GM18499 (cell line): Measurements from ENCODE around the gene COA1.
"Not testable (repeated sequence)": the region's sequence is repeated elsewhere in the genome, so short reads cannot be mapped to it uniquely, and the experiment has no call there.

ENCODE experiments used
- ATAC-seq: cut with Tn5 transposase; IDR thresholded peaks from one replicate; pipeline ENCODE4 v1.9.1; 2021; ENCODE audit warnings: moderate number of reproducible peaks; ENCODE audit not compliant: insufficient read depth, unreplicated experiment

Gene COA1, protein sequence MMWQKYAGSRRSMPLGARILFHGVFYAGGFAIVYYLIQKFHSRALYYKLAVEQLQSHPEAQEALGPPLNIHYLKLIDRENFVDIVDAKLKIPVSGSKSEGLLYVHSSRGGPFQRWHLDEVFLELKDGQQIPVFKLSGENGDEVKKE

DNA sequence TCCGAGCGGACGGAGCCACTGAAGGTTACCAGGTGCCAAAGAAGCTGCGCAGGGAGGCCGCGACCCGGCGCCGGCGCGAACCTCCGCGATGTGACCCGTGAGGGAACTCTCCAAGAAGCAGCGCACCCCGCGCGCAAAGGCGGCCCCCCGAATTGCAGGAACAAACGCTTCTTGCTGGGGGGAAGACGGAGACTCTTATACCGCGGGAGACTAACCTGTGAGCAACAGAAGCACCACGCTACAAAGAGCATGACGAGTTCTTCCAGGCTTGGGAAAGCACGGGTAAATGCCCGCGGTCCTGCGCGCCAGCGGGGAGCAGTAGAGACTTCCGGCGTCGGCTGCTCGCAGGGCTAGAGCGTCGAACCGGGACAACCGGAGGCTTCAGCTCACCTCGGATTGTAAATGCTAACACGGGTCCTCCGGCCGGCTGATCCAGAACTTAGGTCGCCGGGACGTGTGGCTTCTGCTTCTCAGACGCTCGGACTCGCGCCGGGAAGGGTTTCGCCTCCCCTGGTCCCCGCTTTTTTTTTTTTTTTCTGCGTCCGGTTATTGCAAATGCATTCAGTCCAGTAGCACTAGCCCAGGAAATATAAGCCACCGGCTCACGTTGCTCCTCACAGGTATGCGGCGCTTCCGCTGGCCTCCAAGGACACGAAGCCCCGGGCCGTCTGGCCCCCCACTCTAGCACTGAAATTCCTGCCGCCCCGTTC lies at the start of gene COA1:
Gene COA1, minus strand, starts transcription at position 310 of the 710 bp plus-strand sequence. CDS start 80,909 bp downstream, outside the sequence.
- ATAC-seq, result peak; percentile 68

GRCh38 chr7:43778293-43779044 lies 49.1 kb upstream of the COA1 start:
- not testable (repeated sequence) for ATAC-seq

DNA sequence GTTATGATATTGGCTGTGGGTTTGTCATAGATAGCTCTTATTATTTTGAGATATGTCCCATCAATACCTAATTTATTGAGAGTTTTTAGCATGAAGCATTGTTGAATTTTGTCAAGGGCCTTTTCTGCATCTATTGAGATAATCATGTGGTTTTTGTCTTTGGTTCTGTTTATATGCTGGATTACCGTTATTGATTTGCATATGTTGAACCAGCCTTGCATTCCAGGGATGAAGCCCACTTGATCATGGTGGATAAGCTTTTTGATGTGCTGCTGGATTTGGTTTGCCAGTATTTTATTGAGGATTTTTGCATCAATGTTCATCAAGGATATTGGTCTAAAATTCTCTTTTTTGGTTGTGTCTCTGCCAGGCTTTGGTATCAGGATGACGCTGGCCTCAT lies 45.9 kb upstream of the COA1 start:
- ATAC-seq, result not testable (repeated sequence)

DNA sequence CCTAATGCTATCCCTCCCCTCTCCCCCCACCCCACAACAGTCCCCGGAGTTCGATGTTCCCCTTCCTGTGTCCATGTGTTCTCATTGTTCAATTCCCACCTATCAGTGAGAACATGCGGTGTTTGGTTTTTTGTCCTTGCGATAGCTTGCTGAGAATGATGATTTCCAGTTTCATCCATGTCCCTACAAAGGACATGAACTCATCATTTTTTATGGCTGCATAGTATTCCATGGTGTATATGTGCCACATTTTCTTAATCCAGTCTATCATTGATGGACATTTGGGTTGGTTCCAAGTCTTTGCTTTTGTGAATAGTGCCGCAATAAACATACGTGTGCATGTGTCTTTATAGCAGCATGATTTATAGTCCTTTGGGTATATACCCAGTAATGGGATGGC lies 43.9 kb upstream of the COA1 start:
- not testable (repeated sequence) for ATAC-seq

GRCh38 chr7:43771573-43771972 lies 42.2 kb upstream of the COA1 start:
- ATAC-seq, result no peak

DNA sequence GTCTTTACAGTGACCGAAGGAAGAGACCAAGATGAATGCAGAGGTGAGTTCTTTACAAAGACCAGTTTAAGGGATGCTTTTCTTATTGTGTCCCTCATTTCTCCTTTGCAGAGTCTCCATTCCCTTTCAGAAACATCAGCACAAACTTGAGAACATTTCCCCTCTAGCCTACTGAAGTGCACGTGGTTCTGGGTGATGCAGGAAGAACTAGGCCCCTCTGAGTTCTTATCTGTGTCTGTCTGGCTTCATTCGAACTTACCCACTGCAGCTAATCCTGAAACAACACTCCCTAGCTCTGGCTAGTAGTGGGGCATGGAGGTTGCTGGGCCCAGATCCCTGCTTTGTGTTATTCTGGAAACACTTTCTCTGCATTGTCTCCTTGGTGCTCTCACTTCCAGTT lies 41.8 kb upstream of the COA1 start:
- no peak for ATAC-seq

DNA sequence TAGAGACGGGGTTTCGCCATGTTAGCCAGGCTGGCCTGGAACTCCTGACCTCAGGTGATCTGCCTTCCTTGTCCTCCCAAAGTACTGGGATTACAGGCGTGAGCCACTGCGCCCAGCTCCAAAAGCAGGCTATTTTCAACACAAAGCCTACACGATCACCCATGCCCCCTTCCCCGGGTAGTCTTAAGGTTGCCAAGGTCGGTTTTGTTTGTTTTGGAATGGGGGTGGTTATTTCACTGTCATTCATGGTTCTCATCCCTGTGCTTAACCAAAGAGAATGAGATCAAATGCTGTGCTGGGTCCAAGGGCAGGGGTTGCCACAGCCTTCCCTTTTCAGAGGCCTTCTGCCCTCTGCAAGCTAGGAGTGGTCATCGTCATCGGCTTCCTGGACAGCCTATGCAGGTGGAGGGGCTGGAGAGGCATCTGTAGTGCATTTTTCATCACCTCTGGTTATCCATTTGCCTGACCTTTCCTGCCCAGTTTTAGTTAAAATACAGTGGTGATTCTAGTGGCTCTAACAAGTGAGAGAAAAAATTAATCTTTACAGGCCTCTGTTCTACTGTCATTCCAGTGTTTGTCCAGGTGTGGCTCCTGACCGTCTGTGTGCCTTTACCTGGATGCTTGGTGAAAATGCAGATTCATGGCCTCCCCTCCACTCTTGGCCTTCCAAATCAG lies 40.6 kb upstream of the COA1 start:
- ATAC-seq, result no peak

DNA sequence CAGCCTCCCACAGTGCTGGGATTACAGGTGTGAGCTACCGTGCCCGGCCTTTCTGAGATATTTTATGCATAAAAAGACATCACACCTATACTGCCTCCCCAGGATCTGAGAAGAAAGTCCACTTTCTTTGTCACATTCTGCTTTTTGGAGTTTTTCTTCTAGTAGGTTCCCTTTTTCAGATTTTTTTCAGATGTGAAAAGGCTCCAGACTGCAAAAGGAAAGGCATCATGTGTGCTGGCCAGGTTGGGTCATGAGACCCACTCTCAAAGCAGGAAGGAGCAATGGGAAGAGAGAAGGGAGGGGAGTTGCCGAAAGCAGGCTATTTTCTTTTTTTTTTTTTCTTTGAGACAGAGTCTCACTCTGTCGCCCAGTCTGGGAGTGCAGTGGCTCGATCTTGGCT lies 40.0 kb upstream of the COA1 start:
- no peak for ATAC-seq

GRCh38 chr7:43768887-43769272 lies 39.6 kb upstream of the COA1 start:
- ATAC-seq, result no peak

- no peak for ATAC-seq
Measured at GRCh38 chr7:43768201-43768886, 39.0 kb upstream of the COA1 start.

GRCh38 chr7:43767311-43767710 lies 38.0 kb upstream of the COA1 start:
- no peak for ATAC-seq

DNA sequence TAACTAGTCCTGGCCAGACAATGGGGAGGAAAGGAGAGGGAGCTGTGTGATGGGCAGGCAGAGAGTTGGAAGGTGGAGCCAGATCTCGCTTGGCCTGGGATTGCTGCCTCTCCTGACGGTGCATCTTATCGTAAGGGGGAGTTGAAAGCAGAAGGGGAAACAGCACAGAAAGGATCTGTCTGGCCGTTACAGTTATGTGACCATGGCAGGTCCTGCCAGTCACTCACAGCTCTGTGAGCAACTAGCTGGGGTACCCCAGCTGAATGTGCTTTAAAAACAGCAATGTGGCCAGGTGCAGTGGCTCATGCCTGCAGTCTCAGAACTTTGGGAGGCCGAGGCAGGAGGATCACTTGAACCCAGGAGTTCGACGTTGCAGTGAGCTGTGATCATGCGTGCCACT lies 37.2 kb upstream of the COA1 start:
- ATAC-seq, result no peak

DNA sequence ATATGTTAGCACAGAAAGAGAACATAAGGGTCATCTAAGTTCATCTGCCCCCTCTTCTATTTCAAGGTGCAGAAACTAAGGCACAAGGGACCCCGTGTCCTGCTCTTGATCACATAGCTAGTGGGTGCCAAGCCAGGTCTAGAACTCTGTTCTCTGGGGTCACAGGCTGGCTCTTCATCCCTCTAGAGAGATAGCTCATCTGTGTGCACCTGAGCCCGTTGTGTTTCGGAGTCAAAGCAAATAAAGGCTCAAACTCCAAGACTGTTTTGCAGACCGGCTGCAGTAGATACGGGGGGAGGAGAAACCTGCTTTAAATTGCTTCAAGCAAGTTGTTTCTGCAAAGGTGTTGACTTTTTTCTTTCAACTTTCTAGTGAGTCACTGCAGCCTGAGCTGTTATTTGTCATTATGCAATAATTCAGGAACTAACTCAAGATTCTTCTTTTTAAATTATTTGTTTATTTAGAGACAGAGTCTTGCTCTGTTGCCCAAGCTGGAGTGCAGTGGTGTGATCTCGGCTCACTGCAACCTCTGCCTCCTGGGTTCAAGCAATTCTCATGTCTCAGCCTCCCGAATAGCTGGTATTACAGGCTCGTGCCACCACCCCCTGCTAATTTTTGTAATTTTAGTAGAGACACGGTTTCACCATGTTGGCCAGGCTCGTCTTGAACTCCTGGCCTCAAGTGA lies 35.6 kb upstream of the COA1 start:
- no peak for ATAC-seq

GRCh38 chr7:43764039-43764761 lies 34.9 kb upstream of the COA1 start:
- no peak for ATAC-seq

- ATAC-seq, result no peak
Measured at GRCh38 chr7:43763183-43763582, 33.9 kb upstream of the COA1 start.

DNA sequence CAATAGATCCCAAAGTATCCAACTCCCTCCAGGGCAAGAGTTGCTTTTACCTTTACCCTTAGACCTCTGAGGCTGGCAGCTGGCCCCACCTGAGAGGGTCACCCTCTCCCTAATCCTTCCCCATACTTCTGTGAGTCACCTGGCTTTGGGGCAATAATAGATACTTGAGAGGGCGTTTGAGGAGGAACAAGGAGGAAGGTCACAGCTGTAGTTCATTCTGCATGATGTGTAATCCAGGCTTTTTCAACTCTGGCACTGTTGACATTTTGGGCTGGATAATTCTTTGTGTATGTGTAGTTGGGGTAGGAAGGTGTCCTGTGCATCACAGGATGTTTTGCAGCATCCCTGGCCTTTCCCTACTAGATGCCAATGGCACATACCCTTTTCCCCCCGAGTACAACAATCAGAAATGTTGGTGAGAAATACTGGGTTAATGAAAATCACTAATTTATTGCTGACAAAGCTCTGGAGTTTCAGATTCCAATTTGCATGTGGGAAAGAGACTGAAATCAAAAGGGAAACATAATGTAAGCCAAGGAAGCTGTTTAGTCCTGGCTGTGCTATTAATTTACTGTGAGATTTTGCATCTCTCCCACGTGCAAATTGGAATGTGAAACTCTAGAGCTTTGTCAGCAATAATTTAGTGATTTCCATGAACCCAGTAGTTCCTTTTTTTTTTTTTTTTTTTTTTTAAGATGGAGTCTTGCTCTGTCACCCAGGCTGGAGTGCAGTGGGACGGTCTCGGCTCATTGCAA lies 32.8 kb upstream of the COA1 start:
- no peak for ATAC-seq

DNA sequence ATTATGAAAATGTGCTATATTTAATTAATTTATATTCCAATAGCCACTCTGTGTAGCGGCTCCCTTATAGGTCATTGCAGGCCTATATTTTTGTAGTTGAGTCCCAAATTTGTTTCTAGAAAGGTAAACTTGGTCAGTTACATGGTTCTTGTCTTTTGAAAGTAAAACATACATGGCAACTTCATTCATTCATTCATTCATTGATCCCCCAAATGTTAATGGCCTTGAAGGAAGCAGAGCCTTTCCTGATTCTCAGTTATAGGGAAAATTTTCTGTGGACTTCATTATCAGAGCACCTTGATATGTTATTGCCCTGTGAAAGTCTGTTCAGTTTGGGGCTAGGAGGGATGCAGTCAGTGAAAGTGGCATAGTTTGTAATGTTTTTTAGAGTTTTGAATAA lies 32.1 kb upstream of the COA1 start:
- no peak for ATAC-seq

DNA sequence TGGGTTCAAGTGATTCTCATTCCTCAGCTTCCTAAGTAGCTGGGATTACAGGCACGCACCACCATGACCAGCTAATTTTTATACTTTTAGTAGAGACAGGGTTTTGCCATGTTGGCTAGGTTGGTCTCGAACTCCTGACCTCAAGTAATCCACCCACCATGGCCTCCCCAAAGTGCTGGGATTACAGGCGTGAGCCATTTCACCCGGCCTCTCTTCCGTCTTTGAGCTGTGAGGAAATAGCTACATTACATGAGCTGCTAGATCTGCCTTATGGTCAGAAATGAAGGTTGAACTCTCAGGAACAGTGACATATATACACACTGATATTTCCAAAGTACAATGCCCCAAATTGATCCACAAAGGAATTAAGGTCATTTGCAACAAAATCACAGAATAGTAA lies 31.5 kb upstream of the COA1 start:
- ATAC-seq, result no peak
